Activated naive CD4-positive, alpha-beta T cell treated with anti-CD3 and anti-CD28 coated beads, Interleukin-2, amount 10 ng/mL, durations not matched to agents 7 days and 5 days (primary cell): ENCODE measurements around the gene DUT.

ENCODE experiments used
- CTCF ChIA-PET: fragments of 350-600 bp; sonication (Branson Sonifier 250); formaldehyde crosslinking; loops from one replicate; lab custom pipeline; 2021; ENCODE audit warnings: antibody characterized with exemption; lab: Charles Lee
- DNase-seq: peaks from one replicate; pipeline ENCODE4 v3.0.0-alpha.2; 2020
- H3K27ac Mint-ChIP-seq: one replicate; pipeline ENCODE4 v1.8.0; 2021; ENCODE audit warnings: mild to moderate bottlenecking, moderate library complexity, mixed read lengths
- H3K27me3 Mint-ChIP-seq: one replicate; pipeline ENCODE4 v1.8.0; 2021; ENCODE audit warnings: mild to moderate bottlenecking, mixed read lengths
- H3K36me3 Mint-ChIP-seq: one replicate; pipeline ENCODE4 v1.8.0; 2021; ENCODE audit warnings: mixed read lengths
- H3K4me1 Mint-ChIP-seq: one replicate; pipeline ENCODE4 v1.8.0; 2021; ENCODE audit warnings: mixed read lengths
- H3K4me3 Mint-ChIP-seq: one replicate; pipeline ENCODE4 v1.8.0; 2021; ENCODE audit warnings: mild to moderate bottlenecking, moderate library complexity, mixed read lengths
- H3K9me3 Mint-ChIP-seq: one replicate; pipeline ENCODE4 v1.8.0; 2021; ENCODE audit warnings: mixed read lengths

Gene DUT

DNA sequence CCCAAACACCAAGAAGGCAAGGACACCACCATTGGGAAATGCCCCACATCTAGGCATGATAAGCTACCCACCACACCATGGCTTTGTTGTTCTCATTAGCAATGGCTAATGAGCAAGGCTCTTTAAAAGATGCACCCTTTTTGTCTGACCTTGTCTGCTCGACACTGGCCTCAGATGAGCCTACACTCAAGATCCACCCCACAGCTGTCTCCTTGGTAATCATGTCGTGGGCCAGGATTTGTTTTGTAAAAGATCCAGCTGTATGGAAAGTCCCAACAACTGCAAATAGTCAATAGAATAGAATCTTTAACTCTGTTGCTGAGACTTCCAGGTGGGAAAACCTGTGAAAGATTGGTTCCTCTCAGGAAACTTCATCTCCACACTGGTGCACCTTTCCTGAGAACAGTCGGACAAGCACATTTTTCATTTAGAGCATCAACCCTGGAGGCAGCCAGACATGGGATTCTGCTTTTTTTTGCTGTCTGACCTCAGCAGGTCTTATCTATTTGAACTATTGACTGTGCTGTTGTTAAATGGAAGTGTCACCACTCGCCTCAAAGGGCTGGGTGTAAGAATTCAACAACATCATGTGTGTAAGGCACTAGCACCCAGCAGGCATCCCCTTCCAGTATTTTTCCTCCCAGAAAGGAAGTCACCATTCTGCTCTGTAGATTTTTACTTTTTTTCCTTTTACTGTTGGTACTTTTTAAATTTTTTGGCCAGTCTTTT lies 35.5 kb downstream of the DUT start:
- H3K9me3 Mint-ChIP-seq: no peaks in the 10 kb centered on the region
- no peaks in the 10 kb centered on the region for H3K4me1 Mint-ChIP-seq
- H3K27ac Mint-ChIP-seq: no peak overlapping the region
- H3K4me3 Mint-ChIP-seq: no peak overlapping the region
- no peaks in the 10 kb centered on the region for H3K36me3 Mint-ChIP-seq
- CTCF ChIA-PET: no interaction called here
- H3K27me3 Mint-ChIP-seq: peaks cover 21% of the 10 kb centered on the region
- no peak for DNase-seq

DNA sequence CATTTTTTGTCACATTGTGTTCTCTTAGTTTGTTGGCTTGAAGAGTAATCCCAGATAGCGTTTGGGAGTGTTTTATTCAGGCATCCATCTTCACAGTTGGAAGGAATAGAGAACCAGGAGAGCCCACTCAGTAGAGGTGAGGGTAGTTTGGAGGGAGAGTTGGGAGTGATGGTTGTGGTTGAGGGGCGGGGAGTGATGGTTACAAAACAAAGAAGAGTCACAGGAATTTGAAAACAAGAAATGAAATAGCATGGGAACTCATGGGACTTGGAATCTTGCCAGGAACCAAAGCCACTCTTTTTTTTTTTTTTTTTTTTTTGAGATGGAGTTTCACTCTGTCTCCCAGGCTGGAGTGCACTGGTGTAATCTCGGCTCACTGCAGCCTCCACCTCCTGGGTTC lies 36.3 kb downstream of the DUT start:
- Mint-ChIP-seq H3K27me3 (peaks cover 17% of the 10 kb centered on the region), H3K36me3 (no peaks in the 10 kb centered on the region), H3K9me3 (no peaks in the 10 kb centered on the region), H3K27ac (no peak overlapping the region), H3K4me3 (no peak overlapping the region), H3K4me1 (no peaks in the 10 kb centered on the region)
- CTCF ChIA-PET: no interaction called here
- DNase-seq: no peak

DNA sequence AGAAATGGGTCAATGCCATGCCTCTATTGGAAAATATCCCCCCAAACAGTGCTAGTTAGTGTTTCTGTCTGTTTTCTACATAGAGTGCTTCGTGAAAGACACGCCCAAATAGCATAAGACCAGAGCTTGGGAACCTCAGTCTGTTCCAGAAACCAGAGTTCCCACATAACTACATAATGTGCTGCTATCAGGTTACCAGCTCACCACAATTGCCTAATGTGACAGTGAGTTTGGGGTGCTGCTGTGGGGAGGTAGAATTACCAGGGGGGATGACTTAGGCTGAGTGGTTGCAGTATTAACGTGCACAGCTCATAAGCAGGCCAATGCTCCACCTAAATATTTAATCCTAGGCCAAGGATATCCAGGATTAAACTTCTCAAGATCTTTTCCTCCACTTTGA lies 39.2 kb downstream of the DUT start:
- H3K27me3 Mint-ChIP-seq: peaks cover 29% of the 10 kb centered on the region
- H3K4me3 Mint-ChIP-seq: no peak overlapping the region
- H3K36me3 Mint-ChIP-seq: no peaks in the 10 kb centered on the region
- no peak for DNase-seq
- CTCF ChIA-PET: no interaction called here
- no peak overlapping the region for H3K27ac Mint-ChIP-seq
- no peaks in the 10 kb centered on the region for H3K4me1 Mint-ChIP-seq
- no peaks in the 10 kb centered on the region for H3K9me3 Mint-ChIP-seq

DNA sequence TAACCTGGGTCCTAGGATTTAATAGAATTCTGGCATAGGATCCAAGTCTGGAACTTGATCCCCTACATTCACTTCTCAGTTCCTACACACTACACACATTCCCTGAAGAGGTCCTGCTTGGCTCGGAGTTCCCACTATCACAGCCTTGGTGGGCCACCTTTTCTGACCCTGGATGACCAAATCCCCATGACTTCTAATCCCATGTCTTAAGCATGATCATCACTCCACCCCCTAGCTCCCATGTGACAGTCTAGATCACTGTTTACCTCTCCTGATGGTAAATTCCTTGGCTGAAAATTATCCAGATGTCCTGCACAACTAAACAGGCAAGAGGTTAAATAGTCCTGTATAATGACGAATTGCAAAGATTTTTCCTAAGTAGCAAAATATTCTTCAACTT lies 40.3 kb downstream of the DUT start:
- H3K27ac Mint-ChIP-seq: no peak overlapping the region
- CTCF ChIA-PET: no interaction called here

DNA sequence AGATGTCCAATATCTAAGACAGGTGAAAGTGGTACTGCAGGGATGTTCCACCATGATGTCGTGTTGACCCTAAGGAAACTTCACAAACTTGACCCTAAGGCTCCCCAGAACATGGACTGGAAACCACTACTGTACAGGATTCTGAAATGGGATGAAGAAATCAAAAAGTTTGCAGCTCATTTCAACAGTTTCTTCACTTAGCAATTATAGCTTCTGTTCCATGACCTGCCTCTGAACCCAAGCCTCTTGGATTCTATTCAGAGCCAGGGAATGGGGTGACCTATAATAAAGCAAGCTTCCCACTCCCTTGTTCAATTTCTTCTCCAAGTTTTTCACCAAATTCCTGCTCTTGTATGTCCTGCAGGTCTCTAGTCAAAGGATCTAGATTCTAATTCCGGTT lies 40.7 kb downstream of the DUT start:
- CTCF ChIA-PET: no interaction called here
- Mint-ChIP-seq H3K4me3 (no peak overlapping the region), H3K36me3 (no peaks in the 10 kb centered on the region), H3K9me3 (no peaks in the 10 kb centered on the region), H3K4me1 (no peaks in the 10 kb centered on the region), H3K27ac (no peak overlapping the region), H3K27me3 (peaks cover 31% of the 10 kb centered on the region)
- DNase-seq: no peak

More for the DNA sequence above, 40.3 kb downstream of the DUT start:
- peaks cover 30% of the 10 kb centered on the region for H3K27me3 Mint-ChIP-seq
- no peak for DNase-seq
- H3K36me3 Mint-ChIP-seq: no peaks in the 10 kb centered on the region
- no peaks in the 10 kb centered on the region for H3K4me1 Mint-ChIP-seq
- no peaks in the 10 kb centered on the region for H3K9me3 Mint-ChIP-seq
- H3K4me3 Mint-ChIP-seq: no peak overlapping the region

DNA sequence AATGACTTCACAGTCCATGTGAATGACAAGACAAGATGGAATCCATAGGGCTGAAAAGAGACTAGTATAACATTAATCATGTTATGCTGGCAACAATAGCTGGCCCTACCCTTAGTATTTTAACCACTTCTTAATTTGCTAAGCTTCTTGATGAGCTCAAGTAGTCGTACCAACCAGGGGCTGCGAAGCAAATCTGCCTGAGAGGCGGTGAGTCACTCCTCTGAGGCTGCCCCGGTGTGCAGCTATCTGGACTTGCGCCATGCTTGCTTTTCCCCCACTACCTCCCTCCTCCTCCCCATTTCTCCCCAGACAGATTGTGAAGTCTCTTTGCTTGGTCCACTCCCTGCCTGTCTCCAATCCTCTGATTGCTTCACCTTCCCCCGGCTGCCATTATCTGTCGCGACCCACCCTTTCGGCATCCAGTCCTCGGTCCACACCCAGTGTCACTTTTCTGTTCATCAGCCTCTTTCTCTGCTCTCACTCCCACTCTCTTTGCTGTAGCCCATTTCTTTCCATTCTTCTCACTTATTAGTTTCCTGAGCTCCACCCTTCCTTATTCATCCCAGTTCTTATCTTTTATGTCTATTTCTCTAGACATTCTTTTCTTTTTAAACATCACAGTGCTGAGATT lies 42.7 kb downstream of the DUT start:
- Mint-ChIP-seq H3K4me1 (no peaks in the 10 kb centered on the region), H3K9me3 (no peaks in the 10 kb centered on the region), H3K27ac (no peak overlapping the region), H3K27me3 (peaks cover 28% of the 10 kb centered on the region), H3K36me3 (no peaks in the 10 kb centered on the region), H3K4me3 (no peak overlapping the region)
- CTCF ChIA-PET: no interaction called here
- no peak for DNase-seq

DNA sequence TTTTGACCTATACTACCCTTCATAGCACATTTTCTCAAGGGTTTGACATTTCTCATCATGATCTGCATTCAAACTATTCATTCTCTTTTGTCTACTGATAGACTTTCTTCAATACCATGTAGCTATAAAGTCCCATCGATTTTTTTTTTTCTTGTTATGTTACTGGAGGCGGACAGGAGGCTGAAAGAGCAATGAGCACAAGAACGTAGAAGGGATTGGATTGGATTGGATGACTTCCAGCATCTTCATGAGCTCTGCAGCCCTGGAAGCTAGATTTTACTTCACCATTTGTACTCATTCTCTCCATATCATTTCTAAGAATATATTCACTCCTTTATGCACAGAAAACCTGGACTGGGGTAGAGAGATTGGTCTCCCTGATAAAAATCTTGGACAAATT lies 43.2 kb downstream of the DUT start:
- CTCF ChIA-PET: no interaction called here
- no peaks in the 10 kb centered on the region for H3K9me3 Mint-ChIP-seq
- H3K36me3 Mint-ChIP-seq: no peaks in the 10 kb centered on the region

DNA sequence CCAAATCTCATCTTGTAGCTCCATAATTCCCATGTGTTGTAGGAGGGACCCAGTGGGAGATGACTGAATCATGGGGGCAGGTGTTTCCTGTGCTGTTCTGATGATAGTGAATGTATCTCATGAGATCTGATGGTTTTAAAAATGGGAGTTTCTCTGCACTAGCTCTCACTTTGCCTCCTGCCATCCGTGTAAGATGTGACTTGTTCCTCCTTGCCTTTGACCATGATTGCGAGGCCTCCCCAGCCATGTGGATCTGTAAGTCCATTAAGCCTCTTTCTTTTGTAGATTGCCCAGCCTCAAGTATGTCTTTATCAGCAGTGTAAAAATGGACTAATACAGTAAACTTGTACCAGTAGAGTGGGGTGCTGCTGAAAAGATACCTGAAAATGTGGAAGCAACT lies 44.5 kb downstream of the DUT start:
- H3K9me3 Mint-ChIP-seq: no peaks in the 10 kb centered on the region
- peaks cover 30% of the 10 kb centered on the region for H3K27me3 Mint-ChIP-seq
- no peak overlapping the region for H3K4me3 Mint-ChIP-seq
- H3K36me3 Mint-ChIP-seq: no peaks in the 10 kb centered on the region
- no peaks in the 10 kb centered on the region for H3K4me1 Mint-ChIP-seq
- CTCF ChIA-PET: no interaction called here
- DNase-seq: no peak
- no peak overlapping the region for H3K27ac Mint-ChIP-seq

More for the DNA sequence above, 43.2 kb downstream of the DUT start:
- Mint-ChIP-seq H3K4me1 (no peaks in the 10 kb centered on the region), H3K27ac (no peak overlapping the region), H3K4me3 (no peak overlapping the region), H3K27me3 (peaks cover 28% of the 10 kb centered on the region)
- no peak for DNase-seq

DNA sequence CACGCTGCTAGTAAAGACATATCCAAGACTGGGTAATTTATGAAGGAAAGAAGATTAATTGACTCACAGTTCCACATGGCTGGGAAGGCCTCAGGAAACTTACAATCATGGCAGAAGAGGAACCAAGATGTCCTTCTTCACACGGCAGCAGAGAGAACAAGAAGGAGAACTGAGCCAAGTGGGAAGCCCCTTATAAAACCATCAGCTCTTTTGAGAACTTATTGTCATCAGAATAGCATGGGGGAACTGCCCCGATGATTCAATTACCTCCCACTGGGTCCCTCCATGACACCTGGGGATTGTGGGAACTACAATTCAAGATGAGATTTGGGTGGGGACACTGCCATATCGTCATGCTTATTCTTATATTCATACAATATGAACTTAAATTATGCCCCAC lies 49.0 kb downstream of the DUT start:
- no peaks in the 10 kb centered on the region for H3K36me3 Mint-ChIP-seq
- H3K4me3 Mint-ChIP-seq: no peak overlapping the region
- CTCF ChIA-PET: no interaction called here
- peaks cover 20% of the 10 kb centered on the region for H3K27me3 Mint-ChIP-seq
- no peaks in the 10 kb centered on the region for H3K9me3 Mint-ChIP-seq
- H3K27ac Mint-ChIP-seq: no peak overlapping the region
- no peak for DNase-seq
- no peaks in the 10 kb centered on the region for H3K4me1 Mint-ChIP-seq

DNA sequence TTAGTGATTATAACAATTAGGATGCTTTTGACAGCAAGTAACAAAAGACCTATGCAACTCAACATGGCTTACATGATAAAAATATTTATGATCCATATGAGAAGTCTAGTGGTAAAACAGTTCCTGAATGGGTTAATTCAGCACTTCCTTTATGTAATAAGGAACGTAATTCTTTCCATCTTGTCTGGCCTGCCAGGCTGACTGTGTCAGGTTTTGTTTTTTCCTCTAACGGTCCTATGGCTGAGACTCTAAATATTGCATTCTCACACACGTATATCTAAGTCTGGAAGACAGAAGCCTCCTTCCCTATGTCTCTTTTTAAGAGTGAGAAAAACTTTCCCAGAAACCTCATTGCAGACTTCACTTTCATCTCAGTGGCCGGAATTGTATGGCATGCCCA lies 50.6 kb downstream of the DUT start:
- DNase-seq: no peak
- H3K27me3 Mint-ChIP-seq: peaks cover 12% of the 10 kb centered on the region
- no peaks in the 10 kb centered on the region for H3K9me3 Mint-ChIP-seq
- H3K4me3 Mint-ChIP-seq: no peak overlapping the region
- no peaks in the 10 kb centered on the region for H3K4me1 Mint-ChIP-seq
- H3K27ac Mint-ChIP-seq: no peak overlapping the region
- no peaks in the 10 kb centered on the region for H3K36me3 Mint-ChIP-seq
- CTCF ChIA-PET: no interaction called here

DNA sequence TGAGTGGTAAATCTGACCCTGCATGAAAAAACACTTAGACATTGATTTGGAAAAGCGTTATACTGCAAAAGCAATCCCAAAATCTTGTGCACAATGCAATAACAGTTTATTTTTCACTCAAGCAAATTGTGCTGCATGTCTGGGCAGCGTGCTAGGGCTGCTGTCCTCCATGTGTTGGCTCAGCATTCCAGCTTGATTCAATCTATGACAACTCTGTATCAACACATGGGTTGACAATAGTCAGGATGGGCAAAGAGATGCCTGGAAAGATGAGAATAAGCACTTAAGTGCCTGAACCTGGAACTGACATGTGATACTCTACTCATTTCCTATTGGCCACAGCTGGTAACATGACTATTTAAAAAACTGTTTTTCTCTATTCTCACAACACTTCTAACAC lies 51.8 kb downstream of the DUT start:
- H3K27ac Mint-ChIP-seq: no peak overlapping the region
- H3K36me3 Mint-ChIP-seq: no peaks in the 10 kb centered on the region
- no peak for DNase-seq
- no peaks in the 10 kb centered on the region for H3K9me3 Mint-ChIP-seq
- H3K4me3 Mint-ChIP-seq: no peak overlapping the region
- CTCF ChIA-PET: no interaction called here
- H3K27me3 Mint-ChIP-seq: peaks cover 5% of the 10 kb centered on the region
- no peaks in the 10 kb centered on the region for H3K4me1 Mint-ChIP-seq

DNA sequence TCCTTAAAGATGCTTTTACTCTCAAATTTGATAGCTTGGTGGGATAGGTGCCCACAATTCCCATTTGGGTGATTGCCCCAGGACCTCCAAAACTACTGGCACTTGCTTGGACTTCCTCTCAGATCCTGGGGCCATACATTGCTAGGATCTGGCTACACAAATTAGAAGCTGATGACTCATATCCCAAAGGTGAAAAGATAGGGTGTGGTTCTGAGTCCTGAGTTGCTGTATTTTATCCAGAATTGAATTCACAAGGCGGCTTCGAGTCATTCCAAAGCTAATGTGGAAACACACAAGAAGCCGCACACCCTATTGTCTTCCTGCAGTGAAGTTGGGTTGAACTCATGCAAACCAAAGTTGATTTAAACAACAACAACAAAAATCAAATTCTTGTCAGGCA lies 53.4 kb downstream of the DUT start:
- Mint-ChIP-seq H3K4me3 (no peak overlapping the region), H3K36me3 (no peaks in the 10 kb centered on the region), H3K27me3 (peaks cover 5% of the 10 kb centered on the region), H3K4me1 (no peaks in the 10 kb centered on the region), H3K9me3 (no peaks in the 10 kb centered on the region), H3K27ac (no peak overlapping the region)
- no peak for DNase-seq
- CTCF ChIA-PET: no interaction called here

DNA sequence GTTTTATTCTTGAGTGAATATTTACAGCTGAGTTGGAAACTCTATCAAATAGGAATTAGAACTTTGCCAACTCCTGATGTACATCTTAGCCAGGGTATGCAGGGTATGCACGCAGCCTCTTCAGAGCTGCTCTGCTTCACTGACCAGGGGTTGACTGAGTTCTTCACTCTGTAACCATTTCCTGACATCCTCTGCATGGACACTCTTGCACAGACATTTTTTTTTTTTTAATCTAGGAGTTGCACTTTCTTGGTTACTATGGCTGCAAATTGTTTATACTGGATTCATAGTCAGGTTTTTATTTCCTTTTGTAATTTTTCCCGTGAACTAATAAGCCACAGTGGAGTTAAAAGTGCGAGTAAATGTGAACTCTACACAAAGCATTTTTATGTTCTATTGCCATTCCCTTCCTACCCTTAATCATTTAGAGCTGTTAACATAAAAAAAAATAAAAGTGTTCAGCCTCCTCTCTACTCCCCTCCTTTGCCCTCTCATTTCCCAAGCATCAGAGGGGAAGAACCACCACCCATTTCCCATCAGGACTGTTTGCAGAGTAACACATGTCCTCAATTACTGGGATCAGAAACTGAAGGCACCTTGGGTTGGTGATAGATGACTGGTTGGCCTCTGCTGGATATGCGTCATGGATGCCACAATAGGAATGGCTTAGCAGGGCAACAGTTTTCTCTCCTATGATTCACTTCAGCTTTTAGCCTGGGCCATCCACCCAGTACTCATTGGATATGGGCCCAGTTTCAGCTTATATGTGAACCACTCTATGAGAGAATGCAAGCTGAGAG lies 54.0 kb downstream of the DUT start:
- peaks cover 5% of the 10 kb centered on the region for H3K27me3 Mint-ChIP-seq
- DNase-seq: no peak

DNA sequence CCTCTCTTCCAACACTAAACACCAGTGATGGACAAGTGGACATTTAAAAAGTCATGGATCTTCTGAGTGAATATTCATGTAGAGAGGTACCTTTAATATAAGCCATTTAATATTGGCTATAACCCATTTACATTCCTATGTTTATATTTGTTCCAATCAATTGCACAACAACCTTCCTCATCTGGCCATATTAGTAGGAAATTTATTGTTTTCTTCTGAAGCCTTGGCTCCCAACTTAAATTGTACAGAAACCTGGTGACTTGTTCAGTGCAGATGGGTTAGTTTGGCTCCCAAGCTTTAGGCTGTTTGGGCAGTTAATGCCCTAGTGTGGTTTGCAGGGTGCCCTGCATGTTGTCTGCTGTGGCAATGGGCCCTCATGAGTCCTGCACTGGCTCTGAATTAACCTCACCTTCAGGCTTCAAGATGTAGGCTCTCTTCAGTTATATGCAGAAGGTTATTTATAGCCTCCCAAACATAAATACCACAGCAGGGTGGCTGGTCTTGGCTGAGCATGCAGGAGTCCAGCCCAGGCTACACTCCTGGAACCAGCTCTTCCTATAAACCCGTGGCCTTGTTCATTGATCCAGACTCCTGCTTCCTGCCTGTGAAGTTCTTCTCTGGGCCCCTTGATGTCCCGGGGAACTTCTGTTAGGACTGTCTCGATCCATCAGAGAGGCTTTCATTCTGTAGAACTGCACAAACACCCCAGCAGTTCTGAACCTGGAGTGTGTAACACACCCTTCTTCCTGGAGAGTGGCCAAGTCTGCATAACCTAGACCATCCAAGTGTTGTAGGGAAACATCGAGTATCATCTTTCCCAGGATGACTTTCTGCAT lies 57.0 kb downstream of the DUT start:
- no peaks in the 10 kb centered on the region for H3K4me1 Mint-ChIP-seq
- peaks cover 6% of the 10 kb centered on the region for H3K27me3 Mint-ChIP-seq
- DNase-seq: no peak
- CTCF ChIA-PET: interaction anchor here (0.6 kb wide), 1 partner anchor 870 kb away, joined by 3 read pairs; no protein-coding TSS in a partner anchor
- H3K36me3 Mint-ChIP-seq: no peaks in the 10 kb centered on the region
- H3K27ac Mint-ChIP-seq: no peak overlapping the region
- H3K4me3 Mint-ChIP-seq: no peak overlapping the region
- H3K9me3 Mint-ChIP-seq: no peaks in the 10 kb centered on the region

More for the DNA sequence above, 54.0 kb downstream of the DUT start:
- H3K4me1 Mint-ChIP-seq: no peaks in the 10 kb centered on the region
- no peaks in the 10 kb centered on the region for H3K36me3 Mint-ChIP-seq
- CTCF ChIA-PET: no interaction called here
- no peaks in the 10 kb centered on the region for H3K9me3 Mint-ChIP-seq
- H3K4me3 Mint-ChIP-seq: no peak overlapping the region
- no peak overlapping the region for H3K27ac Mint-ChIP-seq
